ENCODE measurements around the gene MRPL4. TPM values are rescaled to one million over a fixed set of nuclear protein-coding genes. Genes with fewer than 3 reads are reported as not detected.

Gene MRPL4
- total RNA-seq, 1 experiment from 2014 or later, result 99.3 TPM

DNA sequence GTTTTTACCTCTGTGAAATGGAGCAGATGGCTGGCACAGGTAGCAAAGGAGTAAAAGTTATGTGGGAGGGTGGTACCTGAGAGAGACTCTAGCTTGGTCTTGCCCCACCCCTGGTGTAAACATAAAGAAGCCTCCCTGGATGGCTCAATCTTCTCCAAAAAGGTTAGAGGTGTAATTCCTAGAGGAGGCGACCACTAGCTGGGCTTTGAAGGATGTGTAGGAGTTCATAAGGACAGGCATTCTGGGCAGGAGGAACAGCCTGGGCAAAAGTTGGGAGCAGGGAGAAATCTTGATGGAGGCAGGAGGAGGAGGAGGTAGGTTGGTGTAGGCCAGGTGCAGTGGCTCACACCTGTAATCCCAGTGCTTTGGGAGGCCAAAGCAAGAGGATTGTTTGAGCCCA lies 26.9 kb downstream of the MRPL4 start:
- H4K20me1 ChIP-seq (ENCODE audit: control insufficient read depth, insufficient read depth, insufficient read length), result no peaks in the 10 kb centered on the region
- TF ChIP-seq, protein P1, sequence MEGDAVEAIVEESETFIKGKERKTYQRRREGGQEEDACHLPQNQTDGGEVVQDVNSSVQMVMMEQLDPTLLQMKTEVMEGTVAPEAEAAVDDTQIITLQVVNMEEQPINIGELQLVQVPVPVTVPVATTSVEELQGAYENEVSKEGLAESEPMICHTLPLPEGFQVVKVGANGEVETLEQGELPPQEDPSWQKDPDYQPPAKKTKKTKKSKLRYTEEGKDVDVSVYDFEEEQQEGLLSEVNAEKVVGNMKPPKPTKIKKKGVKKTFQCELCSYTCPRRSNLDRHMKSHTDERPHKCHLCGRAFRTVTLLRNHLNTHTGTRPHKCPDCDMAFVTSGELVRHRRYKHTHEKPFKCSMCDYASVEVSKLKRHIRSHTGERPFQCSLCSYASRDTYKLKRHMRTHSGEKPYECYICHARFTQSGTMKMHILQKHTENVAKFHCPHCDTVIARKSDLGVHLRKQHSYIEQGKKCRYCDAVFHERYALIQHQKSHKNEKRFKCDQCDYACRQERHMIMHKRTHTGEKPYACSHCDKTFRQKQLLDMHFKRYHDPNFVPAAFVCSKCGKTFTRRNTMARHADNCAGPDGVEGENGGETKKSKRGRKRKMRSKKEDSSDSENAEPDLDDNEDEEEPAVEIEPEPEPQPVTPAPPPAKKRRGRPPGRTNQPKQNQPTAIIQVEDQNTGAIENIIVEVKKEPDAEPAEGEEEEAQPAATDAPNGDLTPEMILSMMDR (conservative IDR thresholded peaks at IDR 0.05), result no peak
- WGBS (ENCODE audit: extremely low coverage, insufficient read length, low lambda C conversion rate), result no CpG with 5 or more reads among the region's 1 CpG

More for the DNA sequence above, 26.9 kb downstream of the MRPL4 start:
- H4K8ac ChIP-seq (replicated peaks; ENCODE audit: insufficient read length, low read depth, low read length), result no peak overlapping the region
- H3K9ac ChIP-seq (ENCODE audit: extremely low read depth, insufficient read length, low read length), result no peak overlapping the region
- Mint-ChIP-seq H3K9me3 (no peaks in the 10 kb centered on the region), H3K4me1 (peaks cover 0 to 10% of the 10 kb centered on the region in 2 experiments; a peak in 2 of 4 replicates), H3K27ac (no peak overlapping the region), H3K4me3 (no peak overlapping the region), H3K27me3 (ENCODE audit: low read depth) (peaks cover 9% of the 10 kb centered on the region), H3K36me3 (ENCODE audit: insufficient read depth in 1 of 3, low read depth in 3 of 3) (no peaks in the 10 kb centered on the region; a peak in 1 of 7 replicates)
- H4K5ac ChIP-seq (ENCODE audit: insufficient read length, low read depth, low read length), result no peak overlapping the region
- H3K4ac ChIP-seq (ENCODE audit: low read depth, low read length), result no peak overlapping the region
- no peak overlapping the region for H3K23ac ChIP-seq (ENCODE audit: insufficient read length, low read depth, low read length)
- H3K18ac ChIP-seq (ENCODE audit: insufficient read length, low read depth, low read length), result no peak overlapping the region
- no peak overlapping the region for H2AK5ac ChIP-seq (ENCODE audit: insufficient read length, low read length)
- H4K91ac ChIP-seq (ENCODE audit: insufficient read length, low read depth, low read length), result no peak overlapping the region
- H3K23me2 ChIP-seq (ENCODE audit: insufficient read length, low read depth, low read length, poor library complexity, severe bottlenecking), result no peaks in the 10 kb centered on the region
- no peak overlapping the region for H2BK20ac ChIP-seq (ENCODE audit: low read depth, low read length, poor library complexity, severe bottlenecking)
- H3K14ac ChIP-seq (ENCODE audit: insufficient read depth, low read length), result no peak overlapping the region
- H2AFZ ChIP-seq (ENCODE audit: low read length), result no peak overlapping the region
- no peak overlapping the region for H3K56ac ChIP-seq (ENCODE audit: insufficient read length, low read depth, low read length)
- no peak overlapping the region for H3K4me2 ChIP-seq (ENCODE audit: insufficient read depth, insufficient read length, low read length)
- H3K9me3 ChIP-seq (ENCODE audit: control insufficient read depth, low read depth, low read length), result no peaks in the 10 kb centered on the region
- H2BK5ac ChIP-seq (ENCODE audit: insufficient read length, low read length), result no peak overlapping the region
- H2BK12ac ChIP-seq (ENCODE audit: insufficient read length, low read depth, low read length), result no peak overlapping the region
- no peaks in the 10 kb centered on the region for H3K79me2 ChIP-seq (ENCODE audit: insufficient read depth, low read length)
- no peak overlapping the region for H2BK15ac ChIP-seq (ENCODE audit: low read depth, low read length)
- no peak overlapping the region for H2BK120ac ChIP-seq (ENCODE audit: low read depth, low read length, poor library complexity, severe bottlenecking)
- no peak for DNase-seq
- H3K27ac ChIP-seq (ENCODE audit: insufficient read length, low read depth, low read length), result no peak overlapping the region
- no peak overlapping the region for H3T11ph ChIP-seq (ENCODE audit: low read length)
- H3K27me3 ChIP-seq (ENCODE audit: insufficient read depth, low read length), result no peaks in the 10 kb centered on the region
- no peaks in the 10 kb centered on the region for H3K79me1 ChIP-seq (ENCODE audit: insufficient read depth, low read depth, low read length, poor library complexity, severe bottlenecking)
- no peaks in the 10 kb centered on the region for H3K4me1 ChIP-seq (ENCODE audit: insufficient read depth, low read length)

Data from H9 (cell line).